HG03045 (cell line): ENCODE measurements around the gene PHF12.

Experiments
- ATAC-seq: cut with Tn5 transposase; IDR thresholded peaks from one replicate; pipeline ENCODE4 v1.9.1; 2021; ENCODE audit warnings: mild to moderate bottlenecking, moderate library complexity; ENCODE audit not compliant: unreplicated experiment

PHF12 gene

GRCh38 chr17:28955408-28955807 is 4.1 kb upstream of the PHF12 start:
- no peak for ATAC-seq

GRCh38 chr17:28954886-28955285 is 3.6 kb upstream of the PHF12 start:
- ATAC-seq, result no peak

- no peak for ATAC-seq
Measured at GRCh38 chr17:28953444-28954118, 2.3 kb upstream of the PHF12 start.

- ATAC-seq, result peak; percentile 56
Measured at GRCh38 chr17:28951991-28952975, 965 bp upstream of the PHF12 start.

GRCh38 chr17:28950752-28951427 is 428 bp downstream of the PHF12 start:
- ATAC-seq, result no peak

- ATAC-seq, result no peak
Measured at GRCh38 chr17:28950017-28950751, 1.1 kb downstream of the PHF12 start.

- no peak for ATAC-seq
Measured at GRCh38 chr17:28949185-28950016, 1.9 kb downstream of the PHF12 start.

GRCh38 chr17:28948873-28949184 is 2.5 kb downstream of the PHF12 start:
- ATAC-seq, result no peak

- no peak for ATAC-seq
Measured at GRCh38 chr17:28948342-28948741, 3.0 kb downstream of the PHF12 start.

GRCh38 chr17:28947639-28948038 is 3.7 kb downstream of the PHF12 start:
- ATAC-seq, result no peak

- ATAC-seq, result no peak
Measured at GRCh38 chr17:28946239-28946638, 5.1 kb downstream of the PHF12 start.

GRCh38 chr17:28944862-28945741 is 6.2 kb downstream of the PHF12 start:
- no peak for ATAC-seq

GRCh38 chr17:28944343-28944742 is 7.0 kb downstream of the PHF12 start:
- ATAC-seq, result no peak

- ATAC-seq, result no peak
Measured at GRCh38 chr17:28942925-28943324, 8.4 kb downstream of the PHF12 start.

GRCh38 chr17:28941251-28941650 is 10.1 kb downstream of the PHF12 start:
- ATAC-seq, result no peak

- ATAC-seq, result no peak
Measured at GRCh38 chr17:28940675-28941074, 10.6 kb downstream of the PHF12 start.

- ATAC-seq, result no peak
Measured at GRCh38 chr17:28940142-28940541, 11.2 kb downstream of the PHF12 start.

GRCh38 chr17:28938552-28938951 is 12.8 kb downstream of the PHF12 start:
- no peak for ATAC-seq
